Measurements from ENCODE around the gene ZSCAN16. TPM values are rescaled to one million over a fixed set of nuclear protein-coding genes. Genes with fewer than 3 reads are reported as not detected.
"Not testable (repeated sequence)": the region's sequence is repeated elsewhere in the genome, so short reads cannot be mapped to it uniquely, and the experiment has no call there.

ZSCAN16 gene
- total RNA-seq: 6.1 TPM
- polyA plus RNA-seq (ENCODE audit: insufficient read depth, low read depth, low replicate concordance): 6.8 TPM
- long read RNA-seq, donor 1, partial matches to known transcripts: 100 of 102 reads
- long read RNA-seq, donor 1, other reads (novel, unspliced or antisense): 0 of 102 reads
- long read RNA-seq, donor 2, partial matches to known transcripts: 81 of 81 reads
- long read RNA-seq, donor 2, other reads (novel, unspliced or antisense): 0 of 81 reads
- long read RNA-seq, donor 3, partial matches to known transcripts: 8 of 154 reads
- long read RNA-seq, donor 3, other reads (novel, unspliced or antisense): 143 of 154 reads
- long read RNA-seq, donor 4, partial matches to known transcripts: 65 of 67 reads
- long read RNA-seq, donor 4, other reads (novel, unspliced or antisense): 0 of 67 reads
- long read RNA-seq, donor 5, partial matches to known transcripts: 0 of 1 reads
- long read RNA-seq, donor 5, other reads (novel, unspliced or antisense): 0 of 1 reads
- long read RNA-seq, donor 6, partial matches to known transcripts: 180 of 184 reads
- long read RNA-seq, donor 6, other reads (novel, unspliced or antisense): 0 of 184 reads
- long read RNA-seq, donor 7, partial matches to known transcripts: 0 of 2 reads
- long read RNA-seq, donor 7, other reads (novel, unspliced or antisense): 2 of 2 reads
- long read RNA-seq, donor 8, partial matches to known transcripts: 88 of 91 reads
- long read RNA-seq, donor 8, other reads (novel, unspliced or antisense): 0 of 91 reads
- long read RNA-seq, donor 9, partial matches to known transcripts: 0 of 2 reads
- long read RNA-seq, donor 9, other reads (novel, unspliced or antisense): 0 of 2 reads
- long read RNA-seq, donor 10, partial matches to known transcripts: 0 of 83 reads
- long read RNA-seq, donor 10, other reads (novel, unspliced or antisense): 82 of 83 reads

- no peak for FAIRE-seq
- Histone ChIP-seq H3K27ac (ENCODE audit: low read depth in 2 of 2, low read length in 2 of 2) (peak within 1 kb of the TSS; percentile 57 to 76), H3K36me3 (ENCODE audit: control insufficient read depth in 2 of 3, insufficient read depth in 3 of 3, low read length in 3 of 3) (peaks cover 3 to 20% (median 9%) of the 10 kb centered on the region in 3 donors)
Measured at GRCh38 chr6:28124350-28124970, at the start of gene ZSCAN16. TSS of gene ZSCAN16 (plus strand) at chr6:28124609. CDS start at chr6:28125444, 835 bp downstream.

GRCh38 chr6:28078050-28078449, 46.4 kb upstream of the ZSCAN16 start:
- FAIRE-seq: no peak
- Histone ChIP-seq H3K9ac (ENCODE audit: low read length in 3 of 3) (no peak overlapping the region), H3K27ac (ENCODE audit: low read depth in 2 of 2, low read length in 2 of 2) (no peak overlapping the region), H3K9me3 (ENCODE audit: control insufficient read depth in 2 of 3, insufficient read depth in 1 of 3, low read length in 3 of 3) (no peaks in the 10 kb centered on the region), H3K27me3 (ENCODE audit: control insufficient read depth, insufficient read depth, low read length) (no peaks in the 10 kb centered on the region), H3K4me3 (ENCODE audit: low read length in 3 of 3) (no peak overlapping the region), H3K4me1 (ENCODE audit: control insufficient read depth in 2 of 3, insufficient read depth in 2 of 3, low read depth in 1 of 3, low read length in 3 of 3) (peaks cover 0 to 3% (median 0%) of the 10 kb centered on the region in 3 donors), H3K36me3 (ENCODE audit: control insufficient read depth in 2 of 3, insufficient read depth in 3 of 3, low read length in 3 of 3) (no peaks in the 10 kb centered on the region)
- TF ChIP-seq, protein P1, sequence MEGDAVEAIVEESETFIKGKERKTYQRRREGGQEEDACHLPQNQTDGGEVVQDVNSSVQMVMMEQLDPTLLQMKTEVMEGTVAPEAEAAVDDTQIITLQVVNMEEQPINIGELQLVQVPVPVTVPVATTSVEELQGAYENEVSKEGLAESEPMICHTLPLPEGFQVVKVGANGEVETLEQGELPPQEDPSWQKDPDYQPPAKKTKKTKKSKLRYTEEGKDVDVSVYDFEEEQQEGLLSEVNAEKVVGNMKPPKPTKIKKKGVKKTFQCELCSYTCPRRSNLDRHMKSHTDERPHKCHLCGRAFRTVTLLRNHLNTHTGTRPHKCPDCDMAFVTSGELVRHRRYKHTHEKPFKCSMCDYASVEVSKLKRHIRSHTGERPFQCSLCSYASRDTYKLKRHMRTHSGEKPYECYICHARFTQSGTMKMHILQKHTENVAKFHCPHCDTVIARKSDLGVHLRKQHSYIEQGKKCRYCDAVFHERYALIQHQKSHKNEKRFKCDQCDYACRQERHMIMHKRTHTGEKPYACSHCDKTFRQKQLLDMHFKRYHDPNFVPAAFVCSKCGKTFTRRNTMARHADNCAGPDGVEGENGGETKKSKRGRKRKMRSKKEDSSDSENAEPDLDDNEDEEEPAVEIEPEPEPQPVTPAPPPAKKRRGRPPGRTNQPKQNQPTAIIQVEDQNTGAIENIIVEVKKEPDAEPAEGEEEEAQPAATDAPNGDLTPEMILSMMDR (IDR thresholded peaks at IDR 0.05; ENCODE audit: borderline replicate concordance, extremely low read depth, insufficient read depth): no peak
- peak in 1 of 5 donors; percentile 0 for DNase-seq
- intact Hi-C loops (cut with DNase I): no loop called here

More at GRCh38 chr6:28124350-28124970, at the start of gene ZSCAN16:
- peak within 1 kb of the TSS; percentile 87 to 95 (median 92) for H3K4me3 ChIP-seq (ENCODE audit: low read length in 3 of 3)
- no peaks in the 10 kb centered on the region for H3K27me3 ChIP-seq (ENCODE audit: control insufficient read depth, insufficient read depth, low read length)
- peak within 1 kb of the TSS; percentile 76 to 91 (median 82) for H3K9ac ChIP-seq (ENCODE audit: low read length in 3 of 3)
- intact Hi-C loops (cut with DNase I): no loop called here
- DNase-seq: peak; percentile 84 to 95 (median 92)
- H3K9me3 ChIP-seq (ENCODE audit: control insufficient read depth in 2 of 3, insufficient read depth in 1 of 3, low read length in 3 of 3): no peaks in the 10 kb centered on the region
- TF ChIP-seq, protein P1 (IDR thresholded peaks at IDR 0.05; ENCODE audit: borderline replicate concordance, extremely low read depth, insufficient read depth): no peak
- H3K4me1 ChIP-seq (ENCODE audit: control insufficient read depth in 2 of 3, insufficient read depth in 2 of 3, low read depth in 1 of 3, low read length in 3 of 3): peaks cover 0 to 6% (median 5%) of the 10 kb centered on the region in 3 donors

GRCh38 chr6:28078836-28079235, 45.6 kb upstream of the ZSCAN16 start:
- FAIRE-seq (no peak), DNase-seq (no peak)
- intact Hi-C loops (cut with DNase I): no loop called here
- Histone ChIP-seq H3K9ac (ENCODE audit: low read length in 3 of 3) (no peak overlapping the region), H3K36me3 (ENCODE audit: control insufficient read depth in 2 of 3, insufficient read depth in 3 of 3, low read length in 3 of 3) (no peaks in the 10 kb centered on the region), H3K9me3 (ENCODE audit: control insufficient read depth in 2 of 3, insufficient read depth in 1 of 3, low read length in 3 of 3) (no peaks in the 10 kb centered on the region), H3K27me3 (ENCODE audit: control insufficient read depth, insufficient read depth, low read length) (no peaks in the 10 kb centered on the region), H3K4me1 (ENCODE audit: control insufficient read depth in 2 of 3, insufficient read depth in 2 of 3, low read depth in 1 of 3, low read length in 3 of 3) (peaks cover 0 to 3% (median 0%) of the 10 kb centered on the region in 3 donors), H3K4me3 (ENCODE audit: low read length in 3 of 3) (no peak overlapping the region), H3K27ac (ENCODE audit: low read depth in 2 of 2, low read length in 2 of 2) (no peak overlapping the region)
- TF ChIP-seq, protein P1 (IDR thresholded peaks at IDR 0.05; ENCODE audit: borderline replicate concordance, extremely low read depth, insufficient read depth): no peak

DNA sequence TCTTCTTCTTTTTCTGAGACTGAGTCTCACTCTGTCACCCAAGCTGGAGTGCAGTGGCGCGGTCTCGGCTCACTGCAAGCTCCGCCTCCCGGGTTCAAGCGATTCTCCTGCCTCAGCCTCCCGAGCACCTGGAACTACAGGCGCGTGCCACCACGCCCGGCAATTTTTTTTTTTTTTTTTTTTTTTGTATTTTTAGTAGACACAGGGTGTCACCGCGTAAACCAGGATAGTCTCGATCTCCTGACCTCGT, 44.1 kb upstream of the ZSCAN16 start, which contains the start of gene ZNF165:
ZNF165 (plus strand) TSS at position 188 of the 250 bp plus-strand sequence. CDS start 4,913 bp downstream, outside the sequence.
- peak within 1 kb of the TSS; percentile 87 to 95 (median 95) for H3K9ac ChIP-seq (ENCODE audit: low read length in 3 of 3)
- H3K4me1 ChIP-seq (ENCODE audit: control insufficient read depth in 2 of 3, insufficient read depth in 2 of 3, low read depth in 1 of 3, low read length in 3 of 3); H3K36me3 ChIP-seq (ENCODE audit: control insufficient read depth in 2 of 3, insufficient read depth in 3 of 3, low read length in 3 of 3); DNase-seq; FAIRE-seq; H3K9me3 ChIP-seq (ENCODE audit: control insufficient read depth in 2 of 3, insufficient read depth in 1 of 3, low read length in 3 of 3); intact Hi-C loops (cut with DNase I); H3K27me3 ChIP-seq (ENCODE audit: control insufficient read depth, insufficient read depth, low read length): not testable (repeated sequence)
- peak within 1 kb of the TSS; percentile 81 to 100 (median 97) for H3K4me3 ChIP-seq (ENCODE audit: low read length in 3 of 3)
- H3K27ac ChIP-seq (ENCODE audit: low read depth in 2 of 2, low read length in 2 of 2): peak within 1 kb of the TSS; percentile 74 to 97
